Neuronal stem cell (in vitro differentiated cells): Measurements from ENCODE around the gene COASY.

ENCODE experiments used
- DNase-seq: peaks from one replicate; pipeline ENCODE4 v3.0.0-alpha.2; 2013; ENCODE audit warnings: low spot score
- H2AFZ ChIP-seq: one replicate; pipeline ENCODE4 v1.6.1; 2013; ENCODE audit warnings: mild to moderate bottlenecking, low read length, inconsistent platforms
- H2AK5ac ChIP-seq: 2 replicates; pipeline ENCODE4 v1.6.1; 2013; ENCODE audit warnings: low read depth, mild to moderate bottlenecking, inconsistent platforms, low read length, moderate library complexity, mixed read lengths
- H2BK120ac ChIP-seq: 2 replicates; pipeline ENCODE4 v1.6.1; 2013; ENCODE audit warnings: low read depth, mild to moderate bottlenecking, inconsistent platforms, low read length, moderate library complexity, mixed read lengths
- H2BK12ac ChIP-seq: one replicate; pipeline ENCODE4 v1.6.1; 2013; ENCODE audit warnings: low read length, inconsistent platforms
- H2BK15ac ChIP-seq: 2 replicates; pipeline ENCODE4 v1.6.1; 2013; ENCODE audit warnings: mild to moderate bottlenecking, low read length, inconsistent platforms, mixed read lengths
- H2BK5ac ChIP-seq: one replicate; pipeline ENCODE4 v1.6.1; 2013; ENCODE audit warnings: inconsistent platforms, mild to moderate bottlenecking, low read length, moderate library complexity
- H3K14ac ChIP-seq: one replicate; pipeline ENCODE4 v1.6.1; 2013; ENCODE audit warnings: low read length, inconsistent platforms
- H3K18ac ChIP-seq: 2 replicates; pipeline ENCODE4 v1.6.1; 2013; ENCODE audit warnings: low read length, inconsistent platforms
- H3K23ac ChIP-seq: 2 replicates; pipeline ENCODE4 v1.6.1; 2013; ENCODE audit warnings: low read depth, mild to moderate bottlenecking, mixed read lengths, low read length, inconsistent platforms; ENCODE audit not compliant: poor library complexity
- H3K27ac ChIP-seq: replicated peaks from 3 replicates; pipeline ENCODE4 v1.5.1; 2013; ENCODE audit warnings: low read length, inconsistent platforms
- H3K27me3 ChIP-seq, 3 experiments: 2 replicates each; pipeline ENCODE4 v1.6.1; 2013; ENCODE audit warnings: low read length in 3 of 3, mild to moderate bottlenecking in 2 of 3, inconsistent platforms in 1 of 3, low read depth in 1 of 3, mixed read lengths in 1 of 3, moderate library complexity in 1 of 3; ENCODE audit not compliant: control insufficient read depth in 3 of 3, insufficient read depth in 3 of 3
- H3K36me3 ChIP-seq, 2 donors: replicated peaks in 1 of 2; 2 replicates each; pipeline ENCODE4 v1.6.1; 2013; ENCODE audit warnings: low read length in 2 of 2; ENCODE audit not compliant: control insufficient read depth in 2 of 2, insufficient read depth in 2 of 2
- H3K4ac ChIP-seq: 2 replicates; pipeline ENCODE4 v1.6.1; 2013; ENCODE audit warnings: inconsistent platforms, mild to moderate bottlenecking, low read length, moderate library complexity
- H3K4me1 ChIP-seq, 2 donors: 1 replicate in 1 of 2; 2 replicates in 1 of 2; pipeline ENCODE4 v1.6.1; 2013; ENCODE audit warnings: low read length in 2 of 2, low read depth in 1 of 2; ENCODE audit not compliant: control insufficient read depth in 2 of 2, insufficient read depth in 1 of 2
- H3K4me2 ChIP-seq: one replicate; pipeline ENCODE4 v1.6.1; 2013; ENCODE audit warnings: mild to moderate bottlenecking, low read length, inconsistent platforms; ENCODE audit not compliant: insufficient read depth, poor library complexity, severe bottlenecking
- H3K4me3 ChIP-seq, 2 donors: 2 replicates each; pipeline ENCODE4 v1.5.1; 2013; ENCODE audit warnings: low read length in 2 of 2, mild to moderate bottlenecking in 2 of 2, inconsistent platforms in 1 of 2, moderate library complexity in 1 of 2
- H3K79me1 ChIP-seq: one replicate; pipeline ENCODE4 v1.6.1; 2013; ENCODE audit warnings: low read depth, mild to moderate bottlenecking, inconsistent platforms, low read length, moderate library complexity
- H3K9ac ChIP-seq: one replicate; pipeline ENCODE4 v1.6.1; 2013; ENCODE audit warnings: mild to moderate bottlenecking, low read depth, low read length, inconsistent platforms; ENCODE audit not compliant: poor library complexity
- H3K9me3 ChIP-seq, 2 donors: replicated peaks in 1 of 2; 2 replicates each; pipeline versions ENCODE3 to v1.6.1; 2013; ENCODE audit warnings: low read length in 2 of 2, mild to moderate bottlenecking in 2 of 2, inconsistent platforms in 1 of 2, low read depth in 1 of 2, mixed read lengths in 1 of 2, moderate library complexity in 1 of 2; ENCODE audit not compliant: control insufficient read depth in 2 of 2, insufficient read depth in 1 of 2
- H4K8ac ChIP-seq: one replicate; pipeline ENCODE4 v1.6.1; 2013; ENCODE audit warnings: low read depth, mild to moderate bottlenecking, inconsistent platforms, low read length, moderate library complexity
- H4K91ac ChIP-seq: one replicate; pipeline ENCODE4 v1.6.1; 2013; ENCODE audit warnings: low read length, low read depth, mild to moderate bottlenecking, inconsistent platforms; ENCODE audit not compliant: poor library complexity
- WGBS, 2 donors: extraction: QIAGEN DNeasy Blood & Tissue Kit; methylation state at CpG; one replicate each; pipeline ENCODE4 v1.1.7; 2013; ENCODE audit warnings: missing lambda C conversion rate in 2 of 2, mixed read lengths in 1 of 2; ENCODE audit not compliant: insufficient read length in 2 of 2, insufficient replicate concordance in 1 of 2; ENCODE audit errors: extremely low coverage in 2 of 2; 5-methylcytosine and 5-hydroxymethylcytosine counted together

COASY gene

GRCh38 chr17:42553161-42553818, 8.7 kb upstream of the COASY start:
- peak overlapping the region; percentile 37 for H3K23ac ChIP-seq
- H3K9ac ChIP-seq, result no peak overlapping the region
- no peak overlapping the region for H2AFZ ChIP-seq
- H3K14ac ChIP-seq, result no peak overlapping the region
- H3K4me1 ChIP-seq, result peaks cover 6 to 11% of the 10 kb centered on the region in 2 donors
- H3K4me3 ChIP-seq, result peak overlapping the region; percentile 52 to 97
- no peak overlapping the region for H3K4me2 ChIP-seq
- no peak overlapping the region for H3K18ac ChIP-seq
- H3K9me3 ChIP-seq, result no peaks in the 10 kb centered on the region
- peaks cover 6% of the 10 kb centered on the region for H3K79me1 ChIP-seq
- peak overlapping the region; percentile 66 for H2BK5ac ChIP-seq
- peak overlapping the region; percentile 72 for H2BK120ac ChIP-seq
- peaks cover 0 to 3% of the 10 kb centered on the region in 2 donors for H3K36me3 ChIP-seq
- H3K27ac ChIP-seq, result no peak overlapping the region
- H4K91ac ChIP-seq, result no peak overlapping the region
- H2AK5ac ChIP-seq, result peak overlapping the region; percentile 54
- H3K4ac ChIP-seq, result no peak overlapping the region
- H2BK15ac ChIP-seq, result no peak overlapping the region
- no peak for DNase-seq
- H3K27me3 ChIP-seq, result no peaks in the 10 kb centered on the region
- H2BK12ac ChIP-seq, result no peak overlapping the region
- peak overlapping the region; percentile 43 for H4K8ac ChIP-seq
- no CpG with 5 or more reads among the region's 45 CpGs for WGBS, 2 donors

- peak overlapping the region; percentile 66 for H3K18ac ChIP-seq
- H2BK12ac ChIP-seq, result no peak overlapping the region
- peak overlapping the region; percentile 37 for H3K23ac ChIP-seq
- peak overlapping the region; percentile 83 for H2BK5ac ChIP-seq
- peak overlapping the region; percentile 54 for H2AK5ac ChIP-seq
- H3K4me2 ChIP-seq, result peak overlapping the region; percentile 72
- H4K8ac ChIP-seq, result no peak overlapping the region
- H3K27me3 ChIP-seq, result no peaks in the 10 kb centered on the region
- H2BK15ac ChIP-seq, result no peak overlapping the region
- H3K9me3 ChIP-seq, result no peaks in the 10 kb centered on the region
- no CpG with 5 or more reads among the region's 16 CpGs for WGBS, 2 donors
- peak overlapping the region; percentile 13 for H3K4ac ChIP-seq
- H3K4me3 ChIP-seq, result peak overlapping the region; percentile 89 to 97
- peaks cover 6% of the 10 kb centered on the region for H3K79me1 ChIP-seq
- H2AFZ ChIP-seq, result peak overlapping the region; percentile 96
- peak overlapping the region; percentile 63 for H3K14ac ChIP-seq
- no peak for DNase-seq
- H3K36me3 ChIP-seq, result peaks cover 0 to 3% of the 10 kb centered on the region in 2 donors
- peak overlapping the region; percentile 2 for H4K91ac ChIP-seq
- H3K27ac ChIP-seq, result no peak overlapping the region
- peaks cover 6 to 10% of the 10 kb centered on the region in 2 donors for H3K4me1 ChIP-seq
- H3K9ac ChIP-seq, result peak overlapping the region; percentile 94
- H2BK120ac ChIP-seq, result peak overlapping the region; percentile 47
Measured at GRCh38 chr17:42553866-42554249, 8.1 kb upstream of the COASY start.

- peak overlapping the region; percentile 96 for H2AFZ ChIP-seq
- H2BK5ac ChIP-seq, result peak overlapping the region; percentile 83
- H3K9ac ChIP-seq, result peak overlapping the region; percentile 95
- H4K91ac ChIP-seq, result peak overlapping the region; percentile 2
- peak overlapping the region; percentile 89 to 97 for H3K4me3 ChIP-seq
- peak overlapping the region; percentile 40 for H3K14ac ChIP-seq
- peak; percentile 86 for DNase-seq
- peaks cover 6% of the 10 kb centered on the region for H3K79me1 ChIP-seq
- peak overlapping the region; percentile 15 for H2BK15ac ChIP-seq
- no CpG with 5 or more reads among the region's 82 CpGs for WGBS, 2 donors
- H4K8ac ChIP-seq, result no peak overlapping the region
- peak overlapping the region; percentile 77 for H3K4me2 ChIP-seq
- peak overlapping the region; percentile 54 for H2AK5ac ChIP-seq
- peak overlapping the region; percentile 86 for H3K18ac ChIP-seq
- no peaks in the 10 kb centered on the region for H3K36me3 ChIP-seq
- peak overlapping the region; percentile 50 for H3K23ac ChIP-seq
- H2BK120ac ChIP-seq, result peak overlapping the region; percentile 47
- H3K9me3 ChIP-seq, result no peaks in the 10 kb centered on the region
- H3K27me3 ChIP-seq, result no peaks in the 10 kb centered on the region
- H3K27ac ChIP-seq, result peak overlapping the region; percentile 78
- peaks cover 6 to 8% of the 10 kb centered on the region in 2 donors for H3K4me1 ChIP-seq
- peak overlapping the region; percentile 2 for H2BK12ac ChIP-seq
- H3K4ac ChIP-seq, result peak overlapping the region; percentile 13
Measured at GRCh38 chr17:42554250-42555121, 7.5 kb upstream of the COASY start.

- Histone ChIP-seq H3K36me3 (no peaks in the 10 kb centered on the region), H2AK5ac (no peak overlapping the region)
Measured at GRCh38 chr17:42555122-42555622, 6.8 kb upstream of the COASY start.

More at GRCh38 chr17:42555122-42555622, 6.8 kb upstream of the COASY start:
- H2BK15ac ChIP-seq, result peak overlapping the region; percentile 15
- no peaks in the 10 kb centered on the region for H3K27me3 ChIP-seq
- no peak overlapping the region for H2BK12ac ChIP-seq
- H3K9me3 ChIP-seq, result no peaks in the 10 kb centered on the region
- H4K8ac ChIP-seq, result no peak overlapping the region
- peaks cover 6% of the 10 kb centered on the region for H3K79me1 ChIP-seq
- H3K4me1 ChIP-seq, result peaks cover 6 to 8% of the 10 kb centered on the region in 2 donors
- no peak overlapping the region for H4K91ac ChIP-seq
- H3K4me2 ChIP-seq, result peak overlapping the region; percentile 77
- no peak overlapping the region for H3K4ac ChIP-seq
- peak overlapping the region; percentile 89 to 97 for H3K4me3 ChIP-seq
- H2BK5ac ChIP-seq, result peak overlapping the region; percentile 83
- H2BK120ac ChIP-seq, result no peak overlapping the region
- H3K23ac ChIP-seq, result peak overlapping the region; percentile 50
- H3K9ac ChIP-seq, result peak overlapping the region; percentile 95
- WGBS, 2 donors, result no CpG with 5 or more reads among the region's 4 CpGs
- H3K18ac ChIP-seq, result peak overlapping the region; percentile 86
- H3K27ac ChIP-seq, result peak overlapping the region; percentile 59
- peak overlapping the region; percentile 25 for H3K14ac ChIP-seq
- no peak for DNase-seq
- peak overlapping the region; percentile 96 for H2AFZ ChIP-seq
